ENCODE measurements around the gene RPS6KA2.

The RPS6KA2 gene

DNA sequence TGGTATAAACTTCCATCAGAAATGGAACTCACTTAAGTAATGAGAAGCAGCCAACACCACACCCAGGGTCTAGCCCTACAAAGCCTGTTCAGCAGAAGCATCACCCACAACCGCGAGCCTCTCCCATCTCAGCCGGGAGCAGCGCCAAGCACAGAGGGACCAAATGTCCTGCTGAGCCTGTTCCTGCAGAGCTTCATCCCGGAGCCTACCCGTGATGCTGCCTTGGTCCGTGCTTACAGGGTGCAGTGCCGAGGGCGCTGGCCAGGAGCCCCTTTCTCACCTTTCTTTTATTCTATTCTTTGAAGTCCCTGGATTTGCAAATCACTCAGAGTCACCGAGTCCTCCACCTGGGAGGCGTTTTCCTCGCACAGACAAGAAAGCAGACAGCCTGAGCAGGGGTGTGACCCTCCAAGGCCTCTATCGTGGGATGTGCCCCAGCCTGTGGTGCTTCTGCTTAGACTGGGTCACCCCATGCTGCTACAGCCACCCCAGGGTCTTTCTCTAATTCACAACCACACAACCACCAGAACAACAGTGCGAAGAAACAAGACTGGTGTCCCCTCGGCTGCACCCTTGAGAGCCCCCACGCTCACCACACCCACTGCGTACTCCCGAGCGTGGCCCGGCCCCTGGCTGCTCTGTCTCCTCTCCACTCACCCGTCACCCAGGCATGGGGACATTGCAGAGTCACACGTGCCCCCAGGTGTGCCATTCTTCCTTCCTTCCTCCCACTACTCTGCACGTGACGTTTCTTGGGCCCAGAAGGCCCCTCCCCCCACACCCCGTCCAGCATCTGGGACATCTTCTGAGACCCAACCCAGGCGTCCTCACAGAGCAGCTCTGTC, 152.1 kb downstream of the RPS6KA2 start:
- TF ChIP-seq CTCF (IDR thresholded peaks at IDR 0.05): no peak

GRCh38 chr6:166473886-166474571, 153.0 kb downstream of the RPS6KA2 start:
- TF ChIP-seq CTCF (IDR thresholded peaks at IDR 0.05): no peak

- no peak for TF ChIP-seq CTCF (IDR thresholded peaks at IDR 0.05)
These were observed 154.4 kb downstream of the RPS6KA2 start for GRCh38 chr6:166472636-166473035.

DNA sequence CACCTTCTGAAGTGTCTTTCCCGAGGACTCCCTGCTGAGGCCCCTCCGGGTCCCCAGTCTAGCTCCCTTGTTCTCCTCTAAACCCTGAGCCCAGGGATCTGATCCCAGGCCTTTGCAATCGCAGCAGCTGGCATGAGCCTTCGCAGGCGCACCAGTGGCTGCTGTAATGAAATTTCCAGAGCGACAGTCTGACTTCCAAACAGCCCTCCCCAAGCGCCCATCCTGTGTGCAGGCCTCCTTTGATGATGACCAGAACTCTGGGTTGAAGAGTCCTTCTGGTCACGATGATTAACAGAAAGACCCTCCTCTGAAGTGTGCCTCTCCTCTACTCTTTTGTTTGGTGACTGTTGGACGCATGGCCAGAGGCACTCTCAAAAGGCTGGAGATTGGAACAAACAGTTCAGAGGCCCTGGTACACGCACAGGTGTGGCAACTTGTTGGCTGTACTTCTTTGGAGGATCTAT, 155.2 kb downstream of the RPS6KA2 start:
- TF ChIP-seq CTCF (IDR thresholded peaks at IDR 0.05): no peak

DNA sequence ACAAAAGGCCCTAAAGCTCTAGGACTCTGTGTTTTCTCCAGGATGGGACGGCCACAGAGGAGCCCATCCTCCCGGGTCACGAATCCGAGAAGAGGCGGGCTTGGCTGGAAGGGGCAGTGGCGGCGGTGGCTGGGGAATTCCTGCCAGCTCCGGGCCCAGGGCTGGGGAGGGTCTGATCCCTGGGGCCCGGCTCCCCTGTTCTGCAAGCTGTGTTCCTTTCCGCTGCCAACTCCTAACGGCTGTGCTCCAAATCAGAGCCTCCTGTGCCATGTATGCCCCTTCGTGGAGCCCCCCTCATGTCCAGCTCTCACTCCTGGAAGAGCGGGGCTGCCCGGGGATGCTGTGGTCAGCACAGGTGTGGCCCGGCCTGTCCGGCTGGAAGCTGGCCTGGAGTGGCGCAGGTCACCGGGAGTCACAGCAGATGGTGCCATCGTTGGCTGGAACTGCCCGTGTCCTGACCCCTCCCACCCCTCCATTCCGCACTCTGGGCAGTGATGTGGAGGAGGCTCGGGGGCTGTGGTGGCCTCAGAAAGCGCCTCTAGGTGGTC, 156.1 kb downstream of the RPS6KA2 start:
- no peak for TF ChIP-seq CTCF (IDR thresholded peaks at IDR 0.05)

- TF ChIP-seq CTCF (IDR thresholded peaks at IDR 0.05): no peak
These were observed 156.8 kb downstream of the RPS6KA2 start for GRCh38 chr6:166470029-166470862.

GRCh38 chr6:166469426-166469961, 157.6 kb downstream of the RPS6KA2 start:
- no peak for TF ChIP-seq CTCF (IDR thresholded peaks at IDR 0.05)

Measured in LNCAP (cell line).